ENCODE measurements around the gene CAMK1D.

CAMK1D gene

DNA sequence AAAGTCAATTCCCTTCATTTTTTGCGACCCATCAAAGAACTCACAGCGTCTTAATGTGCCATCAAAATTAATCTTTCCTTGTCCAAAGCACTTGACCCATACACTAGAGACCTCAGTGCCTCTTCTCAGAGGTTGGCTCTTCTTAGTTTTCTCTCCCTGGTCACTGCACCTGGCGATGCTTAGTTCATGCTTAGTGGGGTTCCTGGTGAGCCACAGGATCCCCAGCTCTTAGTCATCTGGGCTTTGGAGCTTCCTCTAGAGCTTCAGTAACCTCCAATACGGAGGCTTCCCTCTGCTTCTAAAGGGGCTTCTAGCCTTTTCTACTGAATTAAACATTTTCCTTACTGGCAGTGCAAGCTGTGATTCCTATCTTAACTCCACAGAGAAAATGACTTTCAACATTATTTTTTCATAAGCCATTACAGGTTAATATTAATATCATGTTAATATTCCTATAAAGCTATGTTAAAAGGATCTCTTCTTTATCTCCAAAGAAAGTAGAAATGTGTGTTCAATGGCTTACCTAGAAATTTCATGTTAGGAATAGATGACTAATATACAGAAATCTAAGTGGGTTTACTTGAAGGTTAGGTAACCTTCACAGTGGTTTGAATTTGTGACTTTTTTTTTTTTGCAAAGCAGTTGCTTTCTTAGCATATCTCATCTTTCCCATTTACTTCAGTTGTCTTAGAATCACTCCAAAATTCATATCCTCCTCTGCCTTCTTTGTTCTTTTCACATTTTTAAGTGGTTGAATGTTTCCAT, 295.2 kb downstream of the CAMK1D start:
- ATAC-seq = no peak
- TF ChIP-seq ZFP3 (CRISPR knock-in tag; IDR thresholded peaks at IDR 0.05) = no peak
- no peak for TF ChIP-seq ARNTL (CRISPR knock-in tag; IDR thresholded peaks at IDR 0.05; ENCODE audit: borderline replicate concordance, low read depth)
- no peak for TF ChIP-seq ZFP30 (CRISPR knock-in tag; IDR thresholded peaks at IDR 0.05)
- no peak for TF ChIP-seq OSR1 (CRISPR knock-in tag; IDR thresholded peaks at IDR 0.05)
- no peak for TF ChIP-seq RARB (CRISPR knock-in tag; IDR thresholded peaks at IDR 0.05)
- TF ChIP-seq, protein P1, sequence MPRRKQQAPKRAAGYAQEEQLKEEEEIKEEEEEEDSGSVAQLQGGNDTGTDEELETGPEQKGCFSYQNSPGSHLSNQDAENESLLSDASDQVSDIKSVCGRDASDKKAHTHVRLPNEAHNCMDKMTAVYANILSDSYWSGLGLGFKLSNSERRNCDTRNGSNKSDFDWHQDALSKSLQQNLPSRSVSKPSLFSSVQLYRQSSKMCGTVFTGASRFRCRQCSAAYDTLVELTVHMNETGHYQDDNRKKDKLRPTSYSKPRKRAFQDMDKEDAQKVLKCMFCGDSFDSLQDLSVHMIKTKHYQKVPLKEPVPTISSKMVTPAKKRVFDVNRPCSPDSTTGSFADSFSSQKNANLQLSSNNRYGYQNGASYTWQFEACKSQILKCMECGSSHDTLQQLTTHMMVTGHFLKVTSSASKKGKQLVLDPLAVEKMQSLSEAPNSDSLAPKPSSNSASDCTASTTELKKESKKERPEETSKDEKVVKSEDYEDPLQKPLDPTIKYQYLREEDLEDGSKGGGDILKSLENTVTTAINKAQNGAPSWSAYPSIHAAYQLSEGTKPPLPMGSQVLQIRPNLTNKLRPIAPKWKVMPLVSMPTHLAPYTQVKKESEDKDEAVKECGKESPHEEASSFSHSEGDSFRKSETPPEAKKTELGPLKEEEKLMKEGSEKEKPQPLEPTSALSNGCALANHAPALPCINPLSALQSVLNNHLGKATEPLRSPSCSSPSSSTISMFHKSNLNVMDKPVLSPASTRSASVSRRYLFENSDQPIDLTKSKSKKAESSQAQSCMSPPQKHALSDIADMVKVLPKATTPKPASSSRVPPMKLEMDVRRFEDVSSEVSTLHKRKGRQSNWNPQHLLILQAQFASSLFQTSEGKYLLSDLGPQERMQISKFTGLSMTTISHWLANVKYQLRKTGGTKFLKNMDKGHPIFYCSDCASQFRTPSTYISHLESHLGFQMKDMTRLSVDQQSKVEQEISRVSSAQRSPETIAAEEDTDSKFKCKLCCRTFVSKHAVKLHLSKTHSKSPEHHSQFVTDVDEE (CRISPR knock-in tag; IDR thresholded peaks at IDR 0.05) = no peak

DNA sequence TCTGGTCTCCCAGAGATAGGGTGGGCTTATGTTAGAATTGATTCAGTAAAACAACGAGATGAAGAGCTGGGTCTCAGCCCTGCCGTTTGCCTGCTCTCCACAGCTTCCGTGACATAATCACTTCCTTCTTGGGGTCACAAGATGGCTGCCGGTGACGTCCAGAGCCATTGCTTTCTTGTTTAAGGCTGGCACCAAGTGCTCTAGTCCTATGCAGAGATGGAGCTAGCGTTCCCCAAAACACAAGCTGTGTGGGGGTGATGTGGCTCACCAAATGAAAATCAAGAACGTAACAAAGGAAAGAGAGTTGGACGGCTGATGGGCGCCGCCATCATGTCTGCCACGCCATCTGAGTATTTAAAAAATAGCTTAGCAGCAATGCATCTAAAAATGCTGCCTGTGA, 296.1 kb downstream of the CAMK1D start:
- TF ChIP-seq, protein P2, sequence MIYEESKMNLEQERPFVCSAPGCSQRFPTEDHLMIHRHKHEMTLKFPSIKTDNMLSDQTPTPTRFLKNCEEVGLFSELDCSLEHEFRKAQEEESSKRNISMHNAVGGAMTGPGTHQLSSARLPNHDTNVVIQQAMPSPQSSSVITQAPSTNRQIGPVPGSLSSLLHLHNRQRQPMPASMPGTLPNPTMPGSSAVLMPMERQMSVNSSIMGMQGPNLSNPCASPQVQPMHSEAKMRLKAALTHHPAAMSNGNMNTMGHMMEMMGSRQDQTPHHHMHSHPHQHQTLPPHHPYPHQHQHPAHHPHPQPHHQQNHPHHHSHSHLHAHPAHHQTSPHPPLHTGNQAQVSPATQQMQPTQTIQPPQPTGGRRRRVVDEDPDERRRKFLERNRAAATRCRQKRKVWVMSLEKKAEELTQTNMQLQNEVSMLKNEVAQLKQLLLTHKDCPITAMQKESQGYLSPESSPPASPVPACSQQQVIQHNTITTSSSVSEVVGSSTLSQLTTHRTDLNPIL (CRISPR knock-in tag; IDR thresholded peaks at IDR 0.05; ENCODE audit: low read depth) = no peak
- TF ChIP-seq OSR1 (CRISPR knock-in tag; IDR thresholded peaks at IDR 0.05) = no peak
- TF ChIP-seq, protein P3, sequence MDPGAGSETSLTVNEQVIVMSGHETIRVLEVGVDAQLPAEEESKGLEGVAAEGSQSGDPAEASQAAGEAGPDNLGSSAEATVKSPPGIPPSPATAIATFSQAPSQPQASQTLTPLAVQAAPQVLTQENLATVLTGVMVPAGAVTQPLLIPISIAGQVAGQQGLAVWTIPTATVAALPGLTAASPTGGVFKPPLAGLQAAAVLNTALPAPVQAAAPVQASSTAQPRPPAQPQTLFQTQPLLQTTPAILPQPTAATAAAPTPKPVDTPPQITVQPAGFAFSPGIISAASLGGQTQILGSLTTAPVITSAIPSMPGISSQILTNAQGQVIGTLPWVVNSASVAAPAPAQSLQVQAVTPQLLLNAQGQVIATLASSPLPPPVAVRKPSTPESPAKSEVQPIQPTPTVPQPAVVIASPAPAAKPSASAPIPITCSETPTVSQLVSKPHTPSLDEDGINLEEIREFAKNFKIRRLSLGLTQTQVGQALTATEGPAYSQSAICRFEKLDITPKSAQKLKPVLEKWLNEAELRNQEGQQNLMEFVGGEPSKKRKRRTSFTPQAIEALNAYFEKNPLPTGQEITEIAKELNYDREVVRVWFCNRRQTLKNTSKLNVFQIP (CRISPR knock-in tag; IDR thresholded peaks at IDR 0.05; ENCODE audit: borderline replicate concordance, low read depth) = no peak
- no peak for TF ChIP-seq GLIS3 (CRISPR knock-in tag; IDR thresholded peaks at IDR 0.05)
- TF ChIP-seq BACH2 (CRISPR knock-in tag; IDR thresholded peaks at IDR 0.05; ENCODE audit: borderline replicate concordance) = no peak
- TF ChIP-seq, protein P4, sequence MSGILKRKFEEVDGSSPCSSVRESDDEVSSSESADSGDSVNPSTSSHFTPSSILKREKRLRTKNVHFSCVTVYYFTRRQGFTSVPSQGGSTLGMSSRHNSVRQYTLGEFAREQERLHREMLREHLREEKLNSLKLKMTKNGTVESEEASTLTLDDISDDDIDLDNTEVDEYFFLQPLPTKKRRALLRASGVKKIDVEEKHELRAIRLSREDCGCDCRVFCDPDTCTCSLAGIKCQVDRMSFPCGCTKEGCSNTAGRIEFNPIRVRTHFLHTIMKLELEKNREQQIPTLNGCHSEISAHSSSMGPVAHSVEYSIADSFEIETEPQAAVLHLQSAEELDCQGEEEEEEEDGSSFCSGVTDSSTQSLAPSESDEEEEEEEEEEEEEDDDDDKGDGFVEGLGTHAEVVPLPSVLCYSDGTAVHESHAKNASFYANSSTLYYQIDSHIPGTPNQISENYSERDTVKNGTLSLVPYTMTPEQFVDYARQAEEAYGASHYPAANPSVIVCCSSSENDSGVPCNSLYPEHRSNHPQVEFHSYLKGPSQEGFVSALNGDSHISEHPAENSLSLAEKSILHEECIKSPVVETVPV (CRISPR knock-in tag; IDR thresholded peaks at IDR 0.05) = no peak
- no peak for TF ChIP-seq TOX (CRISPR knock-in tag; IDR thresholded peaks at IDR 0.05; ENCODE audit: borderline replicate concordance)
- no peak for TF ChIP-seq ZNF70 (CRISPR knock-in tag; IDR thresholded peaks at IDR 0.05)
- TF ChIP-seq CSDC2 (CRISPR knock-in tag; IDR thresholded peaks at IDR 0.05) = no peak
- TF ChIP-seq ZC3H10 (CRISPR knock-in tag; IDR thresholded peaks at IDR 0.05) = no peak
- TF ChIP-seq PPARA (CRISPR knock-in tag; IDR thresholded peaks at IDR 0.05; ENCODE audit: borderline replicate concordance) = no peak
- no peak for TF ChIP-seq ESRRG (CRISPR knock-in tag; IDR thresholded peaks at IDR 0.05)
- TF ChIP-seq, protein P1 (CRISPR knock-in tag; IDR thresholded peaks at IDR 0.05) = no peak
- no peak for TF ChIP-seq ZFP3 (CRISPR knock-in tag; IDR thresholded peaks at IDR 0.05)
- TF ChIP-seq ZNF565 (CRISPR knock-in tag; conservative IDR thresholded peaks at IDR 0.05; ENCODE audit: low read depth) = no peak
- TF ChIP-seq ZFP30 (CRISPR knock-in tag; IDR thresholded peaks at IDR 0.05) = no peak
- no peak for TF ChIP-seq TCF4 (CRISPR knock-in tag; IDR thresholded peaks at IDR 0.05; ENCODE audit: borderline replicate concordance)
- TF ChIP-seq ZNF8 (CRISPR knock-in tag; IDR thresholded peaks at IDR 0.05) = no peak
- ATAC-seq = no peak

Data from SK-N-SH treated with all-trans-retinoic acid at 6 μM for 48 hours (cell line).